Loucy (cell line): ENCODE data around the gene MMEL1.

Source experiments
- H2AFZ ChIP-seq: fragments of 200-600 bp; sonication (generic); 2 replicates; pipeline ENCODE4 v1.6.0; 2016; ENCODE audit warnings: antibody characterized with exemption, mild to moderate bottlenecking, low read length, moderate library complexity
- H3F3A ChIP-seq: fragments of 200-600 bp; 2 replicates; pipeline ENCODE4 v1.6.0; 2016; ENCODE audit warnings: antibody characterized with exemption, low read depth, mild to moderate bottlenecking
- H3K27me3 ChIP-seq: fragments of 200-600 bp; sonication (generic); 2 replicates; pipeline ENCODE4 v1.6.1; 2014; ENCODE audit warnings: low read length, mild to moderate bottlenecking; ENCODE audit not compliant: insufficient read depth, poor library complexity, severe bottlenecking
- H3K36me3 ChIP-seq: fragments of 200-600 bp; sonication (generic); 2 replicates; pipeline ENCODE4 v1.6.1; 2016; ENCODE audit warnings: low read length; ENCODE audit not compliant: insufficient read depth
- H3K4me1 ChIP-seq: fragments of 200-600 bp; sonication (generic); 2 replicates; pipeline ENCODE4 v1.5.1; 2014; ENCODE audit warnings: low read length, mild to moderate bottlenecking; ENCODE audit not compliant: insufficient read depth, poor library complexity, severe bottlenecking
- H3K4me2 ChIP-seq: fragments of 200-600 bp; sonication (generic); 2 replicates; pipeline ENCODE4 v1.6.0; 2014; ENCODE audit warnings: antibody characterized with exemption, low read length, low read depth, mild to moderate bottlenecking; ENCODE audit not compliant: poor library complexity, severe bottlenecking
- H3K4me3 ChIP-seq: fragments of 200-600 bp; sonication (generic); 2 replicates; pipeline ENCODE4 v1.5.1; 2014; ENCODE audit warnings: low read length, mild to moderate bottlenecking, mixed read lengths; ENCODE audit not compliant: poor library complexity, severe bottlenecking
- H3K79me2 ChIP-seq: fragments of 200-600 bp; sonication (generic); 2 replicates; pipeline ENCODE4 v1.6.1; 2014; ENCODE audit warnings: low read length; ENCODE audit not compliant: insufficient read depth
- H3K9ac ChIP-seq: fragments of 200-600 bp; sonication (generic); 2 replicates; pipeline ENCODE4 v1.6.0; 2014; ENCODE audit warnings: mild to moderate bottlenecking, low read depth, low read length, moderate library complexity; ENCODE audit not compliant: poor library complexity, severe bottlenecking
- H3K9me2 ChIP-seq: fragments of 200-600 bp; sonication (generic); replicated peaks from 2 replicates; pipeline ENCODE4 v1.6.1; 2016; ENCODE audit warnings: low read depth, low read length, mixed read lengths
- H3K9me3 ChIP-seq: fragments of 200-600 bp; sonication (generic); 2 replicates; pipeline ENCODE4 v1.6.1; 2014; ENCODE audit warnings: mild to moderate bottlenecking, antibody characterized with exemption, low read length, low read depth; ENCODE audit not compliant: insufficient read depth
- H4K20me1 ChIP-seq: fragments of 200-600 bp; sonication (generic); 2 replicates; pipeline ENCODE4 v1.6.0; 2014; ENCODE audit warnings: antibody characterized with exemption, low read length, mild to moderate bottlenecking; ENCODE audit not compliant: insufficient read depth, poor library complexity, severe bottlenecking
- EZH2phosphoT487 ChIP-seq: fragments of 200-600 bp; IDR thresholded peaks from 2 replicates; pipeline ENCODE4 v1.6.1; 2018; ENCODE audit warnings: antibody characterized with exemption, mild to moderate bottlenecking, moderate library complexity, borderline replicate concordance
- TF ChIP-seq, protein P1 (sequence below): fragments of 200-600 bp; sonication (generic); conservative IDR thresholded peaks from 2 replicates; pipeline ENCODE4 v1.5.1; 2014; ENCODE audit warnings: mild to moderate bottlenecking, antibody characterized with exemption, low read length

Gene MMEL1

DNA sequence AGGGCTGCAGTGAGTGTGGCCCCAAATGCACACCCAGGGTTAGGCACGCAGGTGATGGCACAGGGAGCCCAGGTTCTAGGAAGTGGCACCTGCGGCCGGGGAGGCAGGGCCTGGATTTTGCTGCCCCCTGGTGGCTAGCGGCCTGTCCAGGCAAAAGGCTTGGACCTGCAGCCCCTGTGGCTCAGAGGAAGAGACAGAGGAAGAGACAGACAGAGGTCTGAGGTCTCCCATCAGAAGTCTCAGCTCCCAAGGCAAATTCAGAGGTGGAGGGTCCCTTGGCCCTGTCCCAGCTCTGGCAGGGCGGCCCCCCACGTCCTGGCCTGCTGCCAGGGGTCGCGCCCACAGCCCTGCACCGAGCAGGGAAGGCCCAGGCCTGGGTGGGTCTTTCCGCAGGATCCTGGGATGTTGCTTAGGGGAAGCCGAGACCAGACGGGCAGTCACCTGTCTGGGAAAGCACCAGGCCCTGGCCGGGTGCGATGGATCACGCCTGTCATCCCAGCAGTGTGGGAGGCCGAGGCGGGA is 84.7 kb downstream of the MMEL1 start:
- no peak for TF ChIP-seq EZH2phosphoT487
- TF ChIP-seq, protein P1, sequence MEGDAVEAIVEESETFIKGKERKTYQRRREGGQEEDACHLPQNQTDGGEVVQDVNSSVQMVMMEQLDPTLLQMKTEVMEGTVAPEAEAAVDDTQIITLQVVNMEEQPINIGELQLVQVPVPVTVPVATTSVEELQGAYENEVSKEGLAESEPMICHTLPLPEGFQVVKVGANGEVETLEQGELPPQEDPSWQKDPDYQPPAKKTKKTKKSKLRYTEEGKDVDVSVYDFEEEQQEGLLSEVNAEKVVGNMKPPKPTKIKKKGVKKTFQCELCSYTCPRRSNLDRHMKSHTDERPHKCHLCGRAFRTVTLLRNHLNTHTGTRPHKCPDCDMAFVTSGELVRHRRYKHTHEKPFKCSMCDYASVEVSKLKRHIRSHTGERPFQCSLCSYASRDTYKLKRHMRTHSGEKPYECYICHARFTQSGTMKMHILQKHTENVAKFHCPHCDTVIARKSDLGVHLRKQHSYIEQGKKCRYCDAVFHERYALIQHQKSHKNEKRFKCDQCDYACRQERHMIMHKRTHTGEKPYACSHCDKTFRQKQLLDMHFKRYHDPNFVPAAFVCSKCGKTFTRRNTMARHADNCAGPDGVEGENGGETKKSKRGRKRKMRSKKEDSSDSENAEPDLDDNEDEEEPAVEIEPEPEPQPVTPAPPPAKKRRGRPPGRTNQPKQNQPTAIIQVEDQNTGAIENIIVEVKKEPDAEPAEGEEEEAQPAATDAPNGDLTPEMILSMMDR: peak; percentile 91
- no peaks in the 10 kb centered on the region for H4K20me1 ChIP-seq
- H2AFZ ChIP-seq: no peak overlapping the region
- H3K9me2 ChIP-seq: no peaks in the 10 kb centered on the region
- no peaks in the 10 kb centered on the region for H3K27me3 ChIP-seq
- H3K4me1 ChIP-seq: peaks cover 26% of the 10 kb centered on the region
- H3K36me3 ChIP-seq: no peaks in the 10 kb centered on the region
- peak overlapping the region; percentile 79 for H3K4me3 ChIP-seq
- no peaks in the 10 kb centered on the region for H3F3A ChIP-seq
- H3K4me2 ChIP-seq: peak overlapping the region; percentile 95
- no peaks in the 10 kb centered on the region for H3K9me3 ChIP-seq
- peak overlapping the region; percentile 88 for H3K9ac ChIP-seq
- peaks cover 8% of the 10 kb centered on the region; the same call in 1 of the 2 replicates for H3K79me2 ChIP-seq

DNA sequence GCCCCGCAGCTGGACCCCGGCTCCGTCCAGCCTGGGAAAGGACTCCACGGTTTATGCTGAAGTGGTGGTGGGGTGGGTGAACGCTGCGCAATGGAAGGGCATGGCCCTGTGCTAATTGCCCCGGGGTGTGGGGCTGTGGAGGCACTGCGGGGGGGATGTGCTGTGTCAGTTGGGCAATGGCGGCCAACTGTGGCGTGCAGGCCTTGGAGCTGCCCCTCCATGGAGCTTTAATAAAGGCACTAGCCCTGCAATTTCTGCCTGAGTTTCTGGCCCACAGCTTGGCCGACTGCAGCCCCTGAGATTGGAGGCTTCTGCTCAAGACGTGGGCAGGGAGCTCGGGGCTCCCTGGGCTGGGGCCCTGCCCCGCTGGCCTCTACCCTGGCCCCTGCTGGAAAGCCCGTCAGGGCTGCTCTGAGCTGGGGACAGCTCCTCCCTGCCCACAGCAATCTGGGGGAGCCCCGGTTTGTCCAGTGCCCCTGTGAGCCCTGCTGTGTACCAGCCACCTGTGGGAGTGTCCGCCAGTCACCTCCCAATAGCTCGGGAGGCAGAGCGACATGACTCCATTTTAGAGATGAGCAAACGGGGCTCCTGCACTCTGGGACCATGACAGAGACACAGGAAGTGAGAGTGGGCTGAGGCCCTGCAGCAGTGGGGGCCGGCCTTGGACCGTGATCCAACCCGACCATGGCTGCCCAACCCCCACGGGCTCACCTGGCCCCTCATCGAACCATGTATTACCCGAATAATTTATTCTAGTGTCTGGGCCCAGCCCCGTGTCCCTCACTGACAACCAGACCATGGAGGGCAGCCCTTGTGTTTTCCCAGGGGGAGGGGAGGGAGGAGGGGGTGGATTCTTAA is 85.4 kb downstream of the MMEL1 start:
- TF ChIP-seq EZH2phosphoT487: no peak
- TF ChIP-seq, protein P1: no peak
- Histone ChIP-seq H3K9me2 (no peaks in the 10 kb centered on the region), H3K4me2 (peak overlapping the region; percentile 95), H3K9ac (peak overlapping the region; percentile 88), H3K36me3 (no peaks in the 10 kb centered on the region), H3F3A (no peaks in the 10 kb centered on the region), H2AFZ (no peak overlapping the region), H3K4me1 (peaks cover 28% of the 10 kb centered on the region), H3K79me2 (peaks cover 8% of the 10 kb centered on the region; the same call in 1 of the 2 replicates), H3K27me3 (no peaks in the 10 kb centered on the region), H3K9me3 (no peaks in the 10 kb centered on the region), H4K20me1 (no peaks in the 10 kb centered on the region), H3K4me3 (peak overlapping the region; percentile 79)

DNA sequence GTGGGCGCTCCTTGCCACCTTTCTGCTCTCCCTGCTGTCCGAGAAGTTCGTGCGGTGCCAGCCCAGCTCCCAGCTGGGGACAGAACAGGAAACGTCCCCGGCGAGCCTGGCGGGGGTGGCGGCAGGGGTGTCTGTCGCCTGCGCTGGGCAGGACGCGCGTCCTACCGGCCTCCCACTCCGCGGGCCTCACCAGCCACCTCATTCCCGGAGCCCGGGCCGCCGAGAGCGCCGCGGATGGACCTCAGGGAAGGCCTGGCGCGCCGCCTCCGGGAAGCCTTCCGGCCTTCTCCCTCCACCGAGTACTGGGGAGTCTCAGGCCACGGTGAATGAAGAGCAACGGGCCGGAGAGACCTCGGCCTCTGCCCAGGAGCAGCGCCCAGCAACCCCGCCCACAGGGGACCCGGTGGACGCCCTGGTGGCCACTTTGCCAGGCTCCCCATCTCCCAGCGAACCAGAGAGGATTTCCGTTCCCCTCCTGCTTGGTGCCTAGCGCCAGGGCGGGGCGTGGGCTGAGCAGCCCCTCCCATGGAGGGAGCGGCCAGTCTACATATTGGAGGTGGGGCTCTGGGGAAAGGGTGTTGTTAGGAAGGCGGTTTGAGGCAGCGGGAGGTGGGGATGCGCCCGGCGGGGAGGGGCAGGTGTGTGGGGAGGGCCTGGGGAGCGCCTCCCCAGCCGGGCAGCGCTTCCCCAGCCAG is 86.2 kb downstream of the MMEL1 start:
- peak overlapping the region; percentile 79 for H3K4me3 ChIP-seq
- H3K79me2 ChIP-seq: peaks cover 8% of the 10 kb centered on the region; the same call in 1 of the 2 replicates
- H3F3A ChIP-seq: no peaks in the 10 kb centered on the region
- peak overlapping the region; percentile 95 for H3K4me2 ChIP-seq
- no peaks in the 10 kb centered on the region for H3K9me2 ChIP-seq
- peaks cover 28% of the 10 kb centered on the region for H3K4me1 ChIP-seq
- H2AFZ ChIP-seq: peak overlapping the region; percentile 55; the same call in 1 of the 2 replicates
- H3K27me3 ChIP-seq: no peaks in the 10 kb centered on the region
- H3K9me3 ChIP-seq: no peaks in the 10 kb centered on the region
- peak overlapping the region; percentile 88 for H3K9ac ChIP-seq
- no peak for TF ChIP-seq EZH2phosphoT487
- TF ChIP-seq, protein P1: no peak
- H4K20me1 ChIP-seq: no peaks in the 10 kb centered on the region
- no peaks in the 10 kb centered on the region for H3K36me3 ChIP-seq
